ENCODE data around the gene ULBP2.

DNA sequence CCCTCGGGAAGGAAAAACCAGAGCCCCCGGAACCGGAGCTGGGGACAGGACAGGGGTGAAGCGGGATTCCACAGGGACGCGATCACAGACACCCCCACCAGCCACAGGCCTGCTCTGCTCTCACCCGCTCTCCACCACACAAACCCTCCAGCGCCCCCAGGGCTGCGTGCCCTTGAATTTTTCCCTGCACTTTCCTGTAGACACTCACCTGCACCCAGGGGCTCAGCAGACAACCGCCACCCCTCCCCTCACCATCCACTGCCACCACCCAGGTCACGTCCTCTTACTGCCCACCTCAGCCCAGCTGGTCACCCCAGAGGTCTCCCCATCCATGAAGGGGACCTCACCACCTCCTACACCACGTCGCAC is 631 bp downstream of the ULBP2 start:
- TF ChIP-seq, protein P1, sequence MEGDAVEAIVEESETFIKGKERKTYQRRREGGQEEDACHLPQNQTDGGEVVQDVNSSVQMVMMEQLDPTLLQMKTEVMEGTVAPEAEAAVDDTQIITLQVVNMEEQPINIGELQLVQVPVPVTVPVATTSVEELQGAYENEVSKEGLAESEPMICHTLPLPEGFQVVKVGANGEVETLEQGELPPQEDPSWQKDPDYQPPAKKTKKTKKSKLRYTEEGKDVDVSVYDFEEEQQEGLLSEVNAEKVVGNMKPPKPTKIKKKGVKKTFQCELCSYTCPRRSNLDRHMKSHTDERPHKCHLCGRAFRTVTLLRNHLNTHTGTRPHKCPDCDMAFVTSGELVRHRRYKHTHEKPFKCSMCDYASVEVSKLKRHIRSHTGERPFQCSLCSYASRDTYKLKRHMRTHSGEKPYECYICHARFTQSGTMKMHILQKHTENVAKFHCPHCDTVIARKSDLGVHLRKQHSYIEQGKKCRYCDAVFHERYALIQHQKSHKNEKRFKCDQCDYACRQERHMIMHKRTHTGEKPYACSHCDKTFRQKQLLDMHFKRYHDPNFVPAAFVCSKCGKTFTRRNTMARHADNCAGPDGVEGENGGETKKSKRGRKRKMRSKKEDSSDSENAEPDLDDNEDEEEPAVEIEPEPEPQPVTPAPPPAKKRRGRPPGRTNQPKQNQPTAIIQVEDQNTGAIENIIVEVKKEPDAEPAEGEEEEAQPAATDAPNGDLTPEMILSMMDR (conservative IDR thresholded peaks at IDR 0.05) = no peak
- TF ChIP-seq ZFX (IDR thresholded peaks at IDR 0.05) = no peak

All from C4-2B (cell line).